SH-SY5Y (cell line): ENCODE measurements around the gene TBC1D22A.

Experiments
- GATA2 ChIP-seq: IDR thresholded peaks from 2 replicates; pipeline ENCODE4 v1.6.1; 2011; ENCODE audit warnings: mild to moderate bottlenecking, low read depth, low read length
- GATA3 ChIP-seq: IDR thresholded peaks from 2 replicates; pipeline ENCODE4 v1.6.1; 2011; ENCODE audit warnings: low read depth, mild to moderate bottlenecking, low read length, moderate library complexity

DNA sequence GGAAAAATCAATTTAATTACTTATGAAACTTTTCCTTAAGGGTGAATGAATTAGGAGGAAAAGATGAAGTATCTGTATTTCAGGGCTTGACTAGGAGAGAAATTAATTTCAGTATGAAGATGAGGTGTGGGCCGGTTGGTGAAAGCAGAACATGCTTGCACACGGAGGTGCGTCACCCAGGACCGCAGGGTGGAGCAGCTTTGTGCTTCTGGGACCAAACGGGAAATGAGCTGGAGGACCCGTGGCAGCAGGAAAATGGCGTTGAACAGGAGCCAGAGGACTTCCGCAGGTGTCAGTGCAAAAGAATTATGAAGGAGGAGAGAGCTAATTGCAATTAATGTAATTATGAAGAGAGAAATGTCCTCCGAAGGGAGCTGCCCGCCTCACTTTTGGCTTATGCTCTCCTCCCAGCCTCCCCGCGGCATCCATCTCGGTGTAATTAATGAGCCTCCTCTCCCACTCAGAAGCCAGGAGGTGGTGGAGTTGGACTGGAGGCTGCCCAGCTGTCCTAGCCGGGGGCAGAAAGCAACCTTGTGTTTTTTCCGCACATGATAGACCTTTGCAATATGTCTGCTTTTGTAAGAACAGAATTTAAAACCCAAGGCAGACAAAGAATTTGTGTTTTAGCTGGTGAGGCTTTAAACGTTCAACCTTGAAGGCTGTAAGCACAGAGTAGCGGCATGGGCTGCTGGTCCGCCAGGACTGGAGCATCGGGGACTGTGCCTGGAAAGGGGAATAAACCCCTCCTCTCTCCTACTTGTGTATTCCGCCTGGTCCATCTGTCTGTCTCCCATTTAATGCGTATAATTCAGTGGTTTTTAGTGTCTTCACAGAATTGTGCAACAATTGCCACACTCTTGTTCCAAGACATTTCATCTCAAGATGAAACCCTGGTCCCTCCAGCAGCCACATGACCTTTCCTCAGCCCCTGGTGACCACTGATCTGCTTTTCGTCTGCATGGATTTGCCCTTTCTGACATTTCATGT is 180.6 kb downstream of the TBC1D22A start:
- TF ChIP-seq GATA2 (no peak), GATA3 (no peak)
